22Rv1 (cell line): Measurements from ENCODE around the gene ZNF516.
A peak's percentile ranks its signal among the peaks of the same experiment; 100 is the strongest.

Experiments used
- CTCF ChIP-seq: fragments of 450-650 bp; IDR thresholded peaks from 2 replicates; pipeline ENCODE4 v1.5.1; 2017; ENCODE audit warnings: mild to moderate bottlenecking
- ZFX ChIP-seq: fragments of 450-650 bp; IDR thresholded peaks from 2 replicates; pipeline ENCODE4 v1.6.1; 2017; ENCODE audit warnings: antibody characterized with exemption, borderline replicate concordance

- TF ChIP-seq CTCF (0 out of 2 replicates have a peak, but pooled peaks have one; percentile 23), ZFX (no peak)
Observed at GRCh38 chr18:76435316-76435989, 59.6 kb downstream of the ZNF516 start.
